GM21737 (cell line): ENCODE data around the gene FBXO21.
"Not testable (repeated sequence)": the region's sequence is repeated elsewhere in the genome, so short reads cannot be mapped to it uniquely, and the experiment has no call there.

Experiments
- ATAC-seq: cut with Tn5 transposase; IDR thresholded peaks from one replicate; pipeline ENCODE4 v1.9.1; 2021; ENCODE audit warnings: mild to moderate bottlenecking, moderate library complexity; ENCODE audit not compliant: unreplicated experiment

The FBXO21 gene, protein sequence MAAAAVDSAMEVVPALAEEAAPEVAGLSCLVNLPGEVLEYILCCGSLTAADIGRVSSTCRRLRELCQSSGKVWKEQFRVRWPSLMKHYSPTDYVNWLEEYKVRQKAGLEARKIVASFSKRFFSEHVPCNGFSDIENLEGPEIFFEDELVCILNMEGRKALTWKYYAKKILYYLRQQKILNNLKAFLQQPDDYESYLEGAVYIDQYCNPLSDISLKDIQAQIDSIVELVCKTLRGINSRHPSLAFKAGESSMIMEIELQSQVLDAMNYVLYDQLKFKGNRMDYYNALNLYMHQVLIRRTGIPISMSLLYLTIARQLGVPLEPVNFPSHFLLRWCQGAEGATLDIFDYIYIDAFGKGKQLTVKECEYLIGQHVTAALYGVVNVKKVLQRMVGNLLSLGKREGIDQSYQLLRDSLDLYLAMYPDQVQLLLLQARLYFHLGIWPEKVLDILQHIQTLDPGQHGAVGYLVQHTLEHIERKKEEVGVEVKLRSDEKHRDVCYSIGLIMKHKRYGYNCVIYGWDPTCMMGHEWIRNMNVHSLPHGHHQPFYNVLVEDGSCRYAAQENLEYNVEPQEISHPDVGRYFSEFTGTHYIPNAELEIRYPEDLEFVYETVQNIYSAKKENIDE

GRCh38 chr12:117190210-117190781 lies at the start of gene FBXO21:
TSS of gene FBXO21 (minus strand) at chr12:117190470. CDS start at chr12:117190456, 14 bp downstream.
- peak; percentile 93 for ATAC-seq

DNA sequence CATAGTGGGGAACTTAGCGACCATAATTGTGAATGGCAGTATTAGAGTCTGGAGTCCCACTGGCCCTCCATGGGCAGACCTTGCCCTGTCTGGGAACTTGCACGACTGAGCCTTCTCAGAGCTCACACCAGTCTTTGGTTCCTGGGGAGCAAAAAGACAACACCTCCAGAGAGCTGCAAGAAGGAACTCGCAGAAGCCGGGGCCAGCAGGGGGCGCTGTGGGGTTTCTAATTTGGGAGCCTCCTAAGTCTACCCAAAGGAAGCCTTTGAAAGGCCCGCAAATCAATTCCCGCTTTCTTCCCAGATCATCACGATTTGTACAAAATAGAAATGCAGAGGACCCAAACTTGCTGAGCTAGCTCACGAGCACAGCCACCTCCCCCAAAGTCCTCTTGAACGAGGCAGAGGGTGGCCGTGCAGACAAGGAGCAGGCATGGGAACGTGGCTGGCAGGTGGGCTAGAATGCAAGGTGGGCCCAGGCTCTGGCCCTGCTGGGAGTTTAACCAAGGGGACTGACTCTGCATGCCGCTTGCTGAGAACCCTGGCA lies 46.3 kb upstream of the FBXO21 start:
- ATAC-seq, result no peak

DNA sequence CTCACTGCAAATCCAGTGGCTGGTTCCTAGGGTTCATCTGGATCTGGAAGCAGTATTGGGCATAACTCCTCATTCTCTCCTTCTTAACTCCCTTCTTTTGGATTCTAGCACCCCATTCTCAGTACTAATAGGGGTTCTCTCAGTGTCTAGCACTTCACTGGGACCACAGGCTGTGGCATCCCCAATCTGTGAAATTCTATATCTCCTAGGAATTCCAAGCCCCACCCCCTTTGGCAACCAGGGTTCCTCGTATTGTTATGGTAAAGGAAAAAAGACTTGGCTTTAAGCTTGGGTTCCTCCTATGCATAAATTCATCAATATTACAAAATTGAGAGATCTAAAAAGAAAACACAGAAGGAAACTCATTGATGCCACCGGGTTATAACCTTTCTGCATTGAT lies 45.0 kb upstream of the FBXO21 start:
- no peak for ATAC-seq

DNA sequence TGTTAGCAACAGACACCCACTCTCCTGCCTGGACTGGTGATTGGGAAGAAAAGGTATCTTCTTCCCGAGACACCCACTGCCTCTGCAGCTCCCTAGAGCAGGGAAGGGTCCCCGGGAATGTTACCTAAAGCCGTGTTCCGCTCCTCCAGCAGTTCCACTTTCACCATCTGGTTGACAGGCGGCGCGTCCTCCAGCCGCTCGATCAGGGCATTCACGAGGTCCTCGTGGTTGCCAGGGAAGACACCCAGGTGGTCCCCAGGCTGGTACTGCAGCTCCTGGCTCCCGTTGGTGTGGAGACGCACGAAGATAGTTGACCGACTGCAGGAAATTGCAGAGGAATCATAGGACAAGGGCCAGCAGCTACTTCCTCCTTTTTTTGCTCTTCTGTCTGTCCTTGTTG lies 44.2 kb upstream of the FBXO21 start:
- ATAC-seq, result no peak

DNA sequence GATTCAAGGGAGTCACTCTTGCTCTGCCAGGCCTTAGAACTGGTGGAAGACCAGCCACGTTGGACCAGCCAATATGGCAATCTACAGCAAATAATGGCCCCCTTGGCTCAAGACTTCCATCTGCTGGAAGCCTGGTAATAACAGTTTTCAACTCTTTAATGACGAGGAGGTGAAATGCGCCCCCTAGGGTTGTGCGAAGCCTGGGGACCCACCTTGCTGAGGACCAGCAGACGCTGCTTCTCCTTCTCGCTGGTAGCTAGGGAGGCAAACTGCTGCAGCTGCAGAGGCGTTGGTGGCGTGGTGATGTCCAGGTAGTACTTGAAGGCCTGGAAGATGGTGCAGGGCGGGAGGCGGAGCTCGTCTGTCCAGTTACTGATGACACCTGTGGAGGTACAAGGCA lies 41.5 kb upstream of the FBXO21 start:
- no peak for ATAC-seq

DNA sequence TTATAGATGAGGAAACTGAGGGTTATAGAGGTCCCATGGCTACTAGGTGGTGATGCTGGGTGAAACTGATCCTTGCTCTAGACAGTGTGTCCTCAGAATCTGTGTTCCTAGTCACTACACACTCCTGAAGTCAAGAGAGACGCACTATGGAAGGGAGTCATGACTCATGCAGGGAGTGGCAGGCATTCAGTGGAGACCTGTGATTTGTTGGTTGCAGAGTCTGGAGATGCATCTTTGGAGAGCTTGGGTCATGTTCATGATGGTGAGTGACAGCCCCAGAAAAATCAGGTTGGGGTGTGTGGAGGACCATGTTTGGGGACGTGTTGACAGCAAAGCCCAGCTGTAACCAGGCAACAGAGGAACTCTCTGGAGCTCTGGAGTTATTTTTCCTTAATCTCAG lies 38.0 kb upstream of the FBXO21 start:
- ATAC-seq, result no peak

- no peak for ATAC-seq
These were observed 36.9 kb upstream of the FBXO21 start for GRCh38 chr12:117227000-117227653.

- ATAC-seq, result no peak
These were observed 36.2 kb upstream of the FBXO21 start for GRCh38 chr12:117226505-117226904.

GRCh38 chr12:117225179-117225578 lies 34.9 kb upstream of the FBXO21 start:
- ATAC-seq, result no peak

DNA sequence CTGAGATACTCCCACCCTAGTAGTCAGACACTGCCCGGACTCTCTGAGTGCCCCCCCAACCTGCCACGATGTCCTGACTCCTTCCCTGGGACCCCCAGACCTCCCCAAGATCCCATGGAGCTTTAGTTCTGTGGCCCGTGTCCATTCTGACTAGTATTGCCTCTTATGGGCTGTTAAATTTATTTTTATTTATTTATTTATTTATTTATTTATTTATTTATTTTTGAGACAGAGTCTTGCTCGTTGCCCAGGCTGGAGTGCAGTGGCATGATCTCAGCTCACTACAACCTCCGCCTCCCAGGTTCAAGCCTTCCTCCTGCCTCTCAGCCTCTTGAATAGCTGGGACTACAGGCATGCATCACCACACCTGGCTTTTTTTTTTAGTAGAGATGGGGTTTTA lies 30.7 kb upstream of the FBXO21 start:
- not testable (repeated sequence) for ATAC-seq

DNA sequence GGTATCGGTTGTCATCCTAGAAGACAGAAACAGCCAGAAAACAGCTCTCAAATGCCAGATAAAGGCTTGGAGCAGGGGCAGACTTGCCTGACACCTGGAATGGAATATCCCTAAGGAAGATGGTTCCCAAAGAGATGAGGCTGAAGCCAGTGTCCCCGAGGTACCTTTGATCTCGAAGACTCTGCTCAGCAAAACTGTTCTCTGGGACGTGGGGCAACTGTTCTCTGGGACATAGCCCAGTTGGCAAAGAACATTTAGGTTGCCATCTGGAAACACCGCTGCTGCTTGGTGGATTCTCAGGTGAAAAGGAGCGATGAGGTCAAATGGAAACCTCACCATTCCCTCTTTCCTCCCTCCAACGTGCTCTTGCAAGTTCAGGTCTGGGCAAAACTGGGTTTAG lies 27.9 kb upstream of the FBXO21 start:
- no peak for ATAC-seq

DNA sequence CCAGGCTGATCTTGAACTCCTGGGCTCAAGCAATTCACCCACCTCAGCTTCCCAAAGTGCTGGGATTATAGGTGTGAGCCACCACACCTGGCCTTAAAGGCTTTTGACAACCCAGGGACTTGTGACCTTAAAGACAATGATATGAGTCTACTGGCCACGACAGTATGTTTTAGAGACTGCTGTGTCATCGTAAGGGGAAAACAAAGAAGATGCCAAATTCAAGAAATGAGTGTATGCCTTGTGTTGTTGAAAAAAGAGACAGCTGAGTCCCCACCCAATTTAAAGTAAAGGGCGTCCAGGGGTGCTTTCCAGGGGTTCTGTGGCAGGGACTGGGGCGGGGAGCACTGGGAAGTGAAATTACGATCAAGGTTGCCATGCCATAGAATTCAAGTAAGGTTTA lies 26.4 kb upstream of the FBXO21 start:
- ATAC-seq, result no peak

DNA sequence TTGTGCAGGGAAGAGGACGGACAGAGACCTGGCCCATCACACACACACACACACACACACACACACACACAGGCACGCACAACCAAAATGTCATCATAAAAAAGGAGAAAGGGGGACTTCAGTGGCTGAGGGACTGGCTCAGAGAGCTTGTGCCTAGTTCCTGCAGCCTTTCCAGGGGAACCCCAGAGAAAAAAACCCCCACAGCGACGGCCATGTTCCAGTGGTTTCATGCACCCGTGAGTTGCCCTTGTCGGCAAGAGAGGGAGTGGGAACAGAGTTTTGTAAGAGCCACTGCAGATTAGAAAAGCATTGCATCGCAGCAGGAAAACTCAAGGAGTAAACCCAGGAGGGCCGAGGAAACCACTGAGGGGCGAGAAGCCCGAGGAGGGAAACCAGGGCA lies 24.5 kb upstream of the FBXO21 start:
- no peak for ATAC-seq

GRCh38 chr12:117213295-117213808 lies 23.1 kb upstream of the FBXO21 start:
- ATAC-seq, result no peak

GRCh38 chr12:117212563-117213190 lies 22.4 kb upstream of the FBXO21 start:
- no peak for ATAC-seq

GRCh38 chr12:117210266-117210918 lies 20.1 kb upstream of the FBXO21 start:
- no peak for ATAC-seq

- ATAC-seq, result no peak
These were observed 19.4 kb upstream of the FBXO21 start for GRCh38 chr12:117209626-117210025.

GRCh38 chr12:117208811-117209455 lies 18.7 kb upstream of the FBXO21 start:
- no peak for ATAC-seq

- no peak for ATAC-seq
These were observed 17.9 kb upstream of the FBXO21 start for GRCh38 chr12:117208206-117208605.

DNA sequence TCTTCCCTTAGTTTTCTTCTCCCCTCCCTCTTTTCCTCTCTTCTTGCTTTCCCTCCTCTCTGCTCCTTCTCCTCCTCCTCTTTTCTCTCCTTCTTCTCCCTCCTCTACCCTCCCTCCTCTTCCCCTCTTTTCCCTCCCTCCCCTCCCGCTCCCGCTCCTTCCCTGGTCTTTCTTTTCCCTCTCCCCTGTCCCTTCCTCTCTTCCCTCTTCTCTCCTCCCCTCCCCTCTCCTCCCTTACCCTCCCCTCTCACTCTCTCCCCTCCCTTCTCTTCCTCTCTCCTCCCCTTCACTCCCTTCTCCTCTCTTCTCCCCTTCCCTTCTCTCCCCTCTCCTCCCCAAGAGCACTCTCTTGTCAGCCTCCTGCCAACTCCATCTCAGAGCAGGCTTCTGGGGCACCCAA lies 17.4 kb upstream of the FBXO21 start:
- ATAC-seq, result no peak
